Left renal pelvis (tissue), 4 donors: ENCODE results near the gene ZSWIM6. TPM values are rescaled to one million over a fixed set of nuclear protein-coding genes. Genes with fewer than 3 reads are reported as not detected.

Source experiments
- DNase-seq, 4 donors: peaks; one replicate each; pipeline ENCODE4 v3.0.0-alpha.2; 2013; ENCODE audit warnings: low read depth in 4 of 4, low spot score in 3 of 4
- polyA plus RNA-seq, 4 donors: library from polyadenylated mRNA; unstranded; fragments of 120-200 nt; gene quantifications; one replicate each; pipeline ENCODE4 v1.2.1, GENCODE V29; 2013; ENCODE audit not compliant: insufficient read length in 4 of 4

ZSWIM6 gene
- polyA plus RNA-seq, 4 donors: 17.9 to 33.0 (median 29.1) TPM

GRCh38 chr5:61306531-61307131 is 25.4 kb upstream of the ZSWIM6 start:
- DNase-seq: no peak

- no peak for DNase-seq
Observed at GRCh38 chr5:61307191-61307590, 24.9 kb upstream of the ZSWIM6 start.

GRCh38 chr5:61307611-61308010 is 24.4 kb upstream of the ZSWIM6 start:
- no peak for DNase-seq

GRCh38 chr5:61308712-61309111 is 23.3 kb upstream of the ZSWIM6 start:
- no peak for DNase-seq

GRCh38 chr5:61309115-61309514 is 22.9 kb upstream of the ZSWIM6 start:
- no peak for DNase-seq

- DNase-seq: no peak
Observed at GRCh38 chr5:61311056-61311610, 20.9 kb upstream of the ZSWIM6 start.

- DNase-seq: no peak
Observed at GRCh38 chr5:61311836-61312808, 19.9 kb upstream of the ZSWIM6 start.

GRCh38 chr5:61313960-61314681 is 17.9 kb upstream of the ZSWIM6 start:
- DNase-seq: no peak

GRCh38 chr5:61318376-61318775 is 13.7 kb upstream of the ZSWIM6 start:
- no peak for DNase-seq

- no peak for DNase-seq
Observed at GRCh38 chr5:61319388-61320146, 12.5 kb upstream of the ZSWIM6 start.

- no peak for DNase-seq
Observed at GRCh38 chr5:61320860-61321259, 11.2 kb upstream of the ZSWIM6 start.

- no peak for DNase-seq
Observed at GRCh38 chr5:61321669-61322068, 10.4 kb upstream of the ZSWIM6 start.

- no peak for DNase-seq
Observed at GRCh38 chr5:61322738-61323725, 9.0 kb upstream of the ZSWIM6 start.

- DNase-seq: no peak
Observed at GRCh38 chr5:61327760-61328753, 4.0 kb upstream of the ZSWIM6 start.

- no peak for DNase-seq
Observed at GRCh38 chr5:61328791-61329549, 3.1 kb upstream of the ZSWIM6 start.

- no peak for DNase-seq
Observed at GRCh38 chr5:61329550-61330128, 2.4 kb upstream of the ZSWIM6 start.

- no peak for DNase-seq
Observed at GRCh38 chr5:61330341-61330844, 1.7 kb upstream of the ZSWIM6 start.
